ENCODE data around the gene DGKH. TPM values are rescaled to one million over a fixed set of nuclear protein-coding genes. Genes with fewer than 3 reads are reported as not detected.
A peak's percentile ranks its signal among the peaks of the same experiment; 100 is the strongest.

DGKH gene, protein sequence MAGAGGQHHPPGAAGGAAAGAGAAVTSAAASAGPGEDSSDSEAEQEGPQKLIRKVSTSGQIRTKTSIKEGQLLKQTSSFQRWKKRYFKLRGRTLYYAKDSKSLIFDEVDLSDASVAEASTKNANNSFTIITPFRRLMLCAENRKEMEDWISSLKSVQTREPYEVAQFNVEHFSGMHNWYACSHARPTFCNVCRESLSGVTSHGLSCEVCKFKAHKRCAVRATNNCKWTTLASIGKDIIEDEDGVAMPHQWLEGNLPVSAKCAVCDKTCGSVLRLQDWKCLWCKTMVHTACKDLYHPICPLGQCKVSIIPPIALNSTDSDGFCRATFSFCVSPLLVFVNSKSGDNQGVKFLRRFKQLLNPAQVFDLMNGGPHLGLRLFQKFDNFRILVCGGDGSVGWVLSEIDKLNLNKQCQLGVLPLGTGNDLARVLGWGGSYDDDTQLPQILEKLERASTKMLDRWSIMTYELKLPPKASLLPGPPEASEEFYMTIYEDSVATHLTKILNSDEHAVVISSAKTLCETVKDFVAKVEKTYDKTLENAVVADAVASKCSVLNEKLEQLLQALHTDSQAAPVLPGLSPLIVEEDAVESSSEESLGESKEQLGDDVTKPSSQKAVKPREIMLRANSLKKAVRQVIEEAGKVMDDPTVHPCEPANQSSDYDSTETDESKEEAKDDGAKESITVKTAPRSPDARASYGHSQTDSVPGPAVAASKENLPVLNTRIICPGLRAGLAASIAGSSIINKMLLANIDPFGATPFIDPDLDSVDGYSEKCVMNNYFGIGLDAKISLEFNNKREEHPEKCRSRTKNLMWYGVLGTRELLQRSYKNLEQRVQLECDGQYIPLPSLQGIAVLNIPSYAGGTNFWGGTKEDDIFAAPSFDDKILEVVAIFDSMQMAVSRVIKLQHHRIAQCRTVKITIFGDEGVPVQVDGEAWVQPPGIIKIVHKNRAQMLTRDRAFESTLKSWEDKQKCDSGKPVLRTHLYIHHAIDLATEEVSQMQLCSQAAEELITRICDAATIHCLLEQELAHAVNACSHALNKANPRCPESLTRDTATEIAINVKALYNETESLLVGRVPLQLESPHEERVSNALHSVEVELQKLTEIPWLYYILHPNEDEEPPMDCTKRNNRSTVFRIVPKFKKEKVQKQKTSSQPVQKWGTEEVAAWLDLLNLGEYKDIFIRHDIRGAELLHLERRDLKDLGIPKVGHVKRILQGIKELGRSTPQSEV
- 10 to 100 TPM; 15.0 to 20.8 (median 17.1) TPM for total RNA-seq

DNA sequence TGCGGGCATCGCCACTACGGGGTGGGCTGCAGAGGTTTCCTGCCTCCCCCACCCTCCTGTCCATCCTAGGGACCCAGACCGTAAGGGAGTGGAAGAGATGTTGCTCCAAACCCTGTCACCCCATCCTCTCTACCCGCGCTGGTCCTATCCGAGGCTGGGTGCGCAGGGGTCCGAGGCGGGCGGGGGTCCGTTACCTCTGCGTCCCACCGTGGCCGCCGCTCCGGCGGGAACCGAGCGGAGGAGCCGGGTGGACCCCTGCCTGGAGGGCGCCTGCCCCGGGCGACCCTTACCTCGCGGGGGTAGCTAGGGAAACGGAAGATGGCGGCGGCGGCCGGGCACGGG is at the start of gene DGKH:
Gene DGKH, plus strand, starts transcription at position 307 of the 342 bp plus-strand sequence. CDS start 126 bp downstream, outside the sequence.
- TF ChIP-seq POLR2AphosphoS5 (IDR thresholded peaks at IDR 0.05) (no peak), EP300 (IDR thresholded peaks at IDR 0.05) (no peak)
- TF ChIP-seq, protein P1, sequence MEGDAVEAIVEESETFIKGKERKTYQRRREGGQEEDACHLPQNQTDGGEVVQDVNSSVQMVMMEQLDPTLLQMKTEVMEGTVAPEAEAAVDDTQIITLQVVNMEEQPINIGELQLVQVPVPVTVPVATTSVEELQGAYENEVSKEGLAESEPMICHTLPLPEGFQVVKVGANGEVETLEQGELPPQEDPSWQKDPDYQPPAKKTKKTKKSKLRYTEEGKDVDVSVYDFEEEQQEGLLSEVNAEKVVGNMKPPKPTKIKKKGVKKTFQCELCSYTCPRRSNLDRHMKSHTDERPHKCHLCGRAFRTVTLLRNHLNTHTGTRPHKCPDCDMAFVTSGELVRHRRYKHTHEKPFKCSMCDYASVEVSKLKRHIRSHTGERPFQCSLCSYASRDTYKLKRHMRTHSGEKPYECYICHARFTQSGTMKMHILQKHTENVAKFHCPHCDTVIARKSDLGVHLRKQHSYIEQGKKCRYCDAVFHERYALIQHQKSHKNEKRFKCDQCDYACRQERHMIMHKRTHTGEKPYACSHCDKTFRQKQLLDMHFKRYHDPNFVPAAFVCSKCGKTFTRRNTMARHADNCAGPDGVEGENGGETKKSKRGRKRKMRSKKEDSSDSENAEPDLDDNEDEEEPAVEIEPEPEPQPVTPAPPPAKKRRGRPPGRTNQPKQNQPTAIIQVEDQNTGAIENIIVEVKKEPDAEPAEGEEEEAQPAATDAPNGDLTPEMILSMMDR (IDR thresholded peaks at IDR 0.05) = no peak
- 0% methylated on average over 4 of the region's 32 CpGs for WGBS
- Histone ChIP-seq H3K9me3 (no peaks in the 10 kb centered on the region), H3K36me3 (no peaks in the 10 kb centered on the region), H3K27ac (replicated peaks in 1 of 4) (peak within 1 kb of the TSS; percentile 86 to 94 (median 92)), H3K27me3 (no peaks in the 10 kb centered on the region), H3K4me1 (peaks cover 17 to 24% (median 23%) of the 10 kb centered on the region in 4 donors), H3K4me3 (peak within 1 kb of the TSS; percentile 71 to 95 (median 80))
- no peak for DNase-seq (ENCODE audit: extremely low spot score)
- intact Hi-C loops (cut with DNase I) = loop anchor here (10.0 kb wide), 1 partner anchor 984 kb away; the partner anchor contains the start of gene WBP4

DNA sequence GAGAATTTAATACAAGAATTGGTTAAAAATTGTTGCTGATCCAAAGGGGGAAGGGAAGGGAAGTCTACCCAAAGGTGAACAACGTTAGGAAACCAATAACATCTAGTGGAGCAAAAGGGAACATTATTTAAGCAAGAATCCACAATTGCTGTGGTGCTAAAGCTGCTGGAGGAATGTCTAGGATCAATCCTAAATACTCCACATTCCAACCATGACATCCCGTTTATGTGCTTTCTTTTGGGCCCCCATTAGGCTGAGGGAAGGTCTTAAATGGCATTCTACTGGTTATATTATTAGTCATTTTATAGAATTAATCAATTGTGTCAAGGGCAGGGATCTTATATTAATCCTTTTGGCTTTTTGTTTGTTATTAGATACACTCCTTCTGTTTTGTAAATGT is 47.6 kb upstream of the DGKH start:
- no peaks in the 10 kb centered on the region for H3K36me3 ChIP-seq
- H3K27ac ChIP-seq (replicated peaks in 1 of 4) = no peak overlapping the region
- WGBS = 49% methylated on average over 2 of the region's 2 CpGs
- no peak overlapping the region for H3K4me3 ChIP-seq
- H3K4me1 ChIP-seq = peaks cover 0 to 8% (median 4%) of the 10 kb centered on the region in 4 donors
- no peaks in the 10 kb centered on the region for H3K9me3 ChIP-seq
- TF ChIP-seq, protein P1 (IDR thresholded peaks at IDR 0.05) = no peak
- TF ChIP-seq POLR2AphosphoS5 (IDR thresholded peaks at IDR 0.05) (no peak), EP300 (IDR thresholded peaks at IDR 0.05) (no peak), POLR2A (IDR thresholded peaks at IDR 0.05; ENCODE audit: low read depth) (no peak)
- no peak for DNase-seq (ENCODE audit: extremely low spot score)
- intact Hi-C loops (cut with DNase I) = no loop called here
- H3K27me3 ChIP-seq = no peaks in the 10 kb centered on the region

DNA sequence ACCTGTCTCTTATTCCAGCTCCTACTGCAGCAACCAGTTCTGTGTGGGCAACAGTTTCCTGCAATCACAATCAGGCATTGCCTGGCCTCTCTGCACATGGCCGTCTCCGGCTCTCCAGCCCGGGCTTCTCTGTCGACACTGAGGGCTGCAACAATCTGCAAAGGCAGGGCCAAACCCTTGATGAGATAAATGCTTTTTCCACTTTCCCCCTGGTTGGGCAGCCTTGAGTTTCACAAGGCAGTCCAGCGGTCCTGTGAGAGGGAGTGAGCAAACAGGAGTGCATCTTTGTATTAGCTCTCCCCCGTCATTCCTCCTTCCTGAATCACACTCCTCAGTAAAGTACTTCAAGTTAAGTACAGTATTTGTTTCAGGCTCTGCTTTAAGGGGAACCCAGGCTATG is 46.9 kb upstream of the DGKH start:
- H3K27ac ChIP-seq (replicated peaks in 1 of 4) = no peak overlapping the region
- peak; percentile 91 for DNase-seq (ENCODE audit: extremely low spot score)
- intact Hi-C loops (cut with DNase I) = no loop called here

DNA sequence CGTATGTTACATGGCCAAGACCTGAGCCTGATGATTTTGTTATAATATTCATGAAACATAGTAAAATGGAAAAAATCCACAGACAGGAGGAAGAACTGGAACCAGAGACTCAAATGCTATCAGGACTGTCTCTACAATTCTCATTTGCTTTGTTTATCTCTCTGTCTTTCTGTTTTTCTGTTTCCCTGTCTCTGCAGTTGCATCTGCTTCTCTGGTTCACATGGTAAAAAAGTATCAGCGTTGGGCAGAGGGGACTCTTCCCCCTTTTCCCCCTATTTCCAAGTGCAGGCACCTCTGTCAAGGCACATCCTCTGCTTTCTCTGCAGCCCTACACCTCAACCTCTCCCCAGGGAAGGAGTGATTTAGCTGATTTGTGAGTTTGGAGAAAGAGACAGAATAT is 46.4 kb upstream of the DGKH start:
- DNase-seq (ENCODE audit: extremely low spot score) = peak; percentile 57
- no peaks in the 10 kb centered on the region for H3K9me3 ChIP-seq
- peaks cover 0 to 8% (median 4%) of the 10 kb centered on the region in 4 donors for H3K4me1 ChIP-seq
- no peaks in the 10 kb centered on the region for H3K36me3 ChIP-seq
- H3K27me3 ChIP-seq = no peaks in the 10 kb centered on the region
- H3K4me3 ChIP-seq = no peak overlapping the region
- WGBS = 72% methylated on average over 2 of the region's 2 CpGs
- no peak overlapping the region for H3K27ac ChIP-seq (replicated peaks in 1 of 4)
- TF ChIP-seq EP300 (IDR thresholded peaks at IDR 0.05) (no peak), POLR2AphosphoS5 (IDR thresholded peaks at IDR 0.05) (no peak), POLR2A (IDR thresholded peaks at IDR 0.05; ENCODE audit: low read depth) (no peak)
- TF ChIP-seq, protein P1 (IDR thresholded peaks at IDR 0.05) = no peak
- intact Hi-C loops (cut with DNase I) = no loop called here

More for the DNA sequence above, 46.9 kb upstream of the DGKH start:
- Histone ChIP-seq H3K27me3 (no peaks in the 10 kb centered on the region), H3K9me3 (no peaks in the 10 kb centered on the region), H3K36me3 (no peaks in the 10 kb centered on the region), H3K4me3 (no peak overlapping the region), H3K4me1 (peaks cover 0 to 8% (median 4%) of the 10 kb centered on the region in 4 donors)
- 24% methylated on average over 6 of the region's 6 CpGs for WGBS
- TF ChIP-seq EP300 (IDR thresholded peaks at IDR 0.05) (no peak), POLR2A (IDR thresholded peaks at IDR 0.05; ENCODE audit: low read depth) (no peak), POLR2AphosphoS5 (IDR thresholded peaks at IDR 0.05) (no peak)
- TF ChIP-seq, protein P1 (IDR thresholded peaks at IDR 0.05) = no peak

All from esophagus muscularis mucosa (tissue), 4 donors.